ENCODE results near the gene SV2A. TPM values are rescaled to one million over a fixed set of nuclear protein-coding genes. Genes with fewer than 3 reads are reported as not detected.

SV2A gene
- total and polyA plus RNA-seq, 3 donors from 2014 or later = 1.4 to 2.3 (median 1.7) TPM

DNA sequence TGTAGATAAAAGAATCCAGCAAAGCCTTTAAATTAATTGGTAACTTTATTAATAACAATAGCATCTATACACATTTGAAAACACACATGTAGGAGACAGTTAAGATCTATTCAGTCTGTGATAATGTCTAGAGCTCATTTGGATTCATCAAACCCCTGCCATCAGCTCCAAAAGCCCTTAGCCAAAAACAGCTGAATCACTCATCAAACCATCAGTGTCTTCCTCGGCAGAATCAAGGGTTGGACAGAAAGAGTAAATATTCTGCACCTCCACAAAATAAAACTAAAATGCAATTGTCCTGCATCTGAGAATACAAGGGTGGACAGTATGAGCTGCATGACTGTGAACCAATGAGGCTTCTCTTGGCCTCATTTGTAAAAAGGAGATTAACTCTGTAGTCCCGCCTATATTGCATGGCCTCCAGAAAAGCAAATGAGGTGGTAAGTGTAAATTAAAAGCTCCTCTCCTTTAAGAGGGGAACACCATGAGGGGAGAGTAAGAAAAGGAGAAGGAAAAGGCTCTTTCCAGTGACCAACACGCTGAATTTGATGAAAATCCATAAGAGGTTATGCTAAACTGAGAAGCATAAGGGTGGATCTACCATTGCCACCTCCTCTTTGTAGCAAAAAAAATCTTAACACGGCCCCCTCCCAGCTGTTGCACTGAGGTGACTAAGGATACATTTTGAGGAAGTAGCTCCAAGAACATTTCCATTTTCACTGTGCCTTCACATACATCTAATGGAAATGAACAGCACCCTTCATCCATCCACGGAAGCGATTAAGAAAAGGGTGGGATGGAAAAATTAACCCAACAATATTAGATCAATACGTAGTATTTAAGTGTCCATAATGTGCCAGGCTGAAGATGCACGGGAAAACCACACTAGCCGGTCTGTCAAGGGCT lies 33.0 kb downstream of the SV2A start:
- H3K36me3 ChIP-seq (ENCODE audit: low read depth, missing control alignments) = no peaks in the 10 kb centered on the region
- intact Hi-C loops (cut with DNase I; ENCODE audit: low total_unique reads) = no loop called here
- WGBS, 2 donors = 11 to 16% methylated on average over 9 of the region's 9 CpGs
- peak overlapping the region; percentile 63 to 86 for H3K4me3 ChIP-seq
- no peak for TF ChIP-seq POLR2A (IDR thresholded peaks at IDR 0.05)
- TF ChIP-seq, protein P1, sequence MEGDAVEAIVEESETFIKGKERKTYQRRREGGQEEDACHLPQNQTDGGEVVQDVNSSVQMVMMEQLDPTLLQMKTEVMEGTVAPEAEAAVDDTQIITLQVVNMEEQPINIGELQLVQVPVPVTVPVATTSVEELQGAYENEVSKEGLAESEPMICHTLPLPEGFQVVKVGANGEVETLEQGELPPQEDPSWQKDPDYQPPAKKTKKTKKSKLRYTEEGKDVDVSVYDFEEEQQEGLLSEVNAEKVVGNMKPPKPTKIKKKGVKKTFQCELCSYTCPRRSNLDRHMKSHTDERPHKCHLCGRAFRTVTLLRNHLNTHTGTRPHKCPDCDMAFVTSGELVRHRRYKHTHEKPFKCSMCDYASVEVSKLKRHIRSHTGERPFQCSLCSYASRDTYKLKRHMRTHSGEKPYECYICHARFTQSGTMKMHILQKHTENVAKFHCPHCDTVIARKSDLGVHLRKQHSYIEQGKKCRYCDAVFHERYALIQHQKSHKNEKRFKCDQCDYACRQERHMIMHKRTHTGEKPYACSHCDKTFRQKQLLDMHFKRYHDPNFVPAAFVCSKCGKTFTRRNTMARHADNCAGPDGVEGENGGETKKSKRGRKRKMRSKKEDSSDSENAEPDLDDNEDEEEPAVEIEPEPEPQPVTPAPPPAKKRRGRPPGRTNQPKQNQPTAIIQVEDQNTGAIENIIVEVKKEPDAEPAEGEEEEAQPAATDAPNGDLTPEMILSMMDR (IDR thresholded peaks at IDR 0.05) = no peak
- peaks cover 5% of the 10 kb centered on the region for H3K4me1 ChIP-seq
- DNase-seq = no peak
- H3K27ac ChIP-seq = peak overlapping the region; percentile 94 to 100
- H3K9me3 ChIP-seq = no peaks in the 10 kb centered on the region
- no peaks in the 10 kb centered on the region for H3K27me3 ChIP-seq

DNA sequence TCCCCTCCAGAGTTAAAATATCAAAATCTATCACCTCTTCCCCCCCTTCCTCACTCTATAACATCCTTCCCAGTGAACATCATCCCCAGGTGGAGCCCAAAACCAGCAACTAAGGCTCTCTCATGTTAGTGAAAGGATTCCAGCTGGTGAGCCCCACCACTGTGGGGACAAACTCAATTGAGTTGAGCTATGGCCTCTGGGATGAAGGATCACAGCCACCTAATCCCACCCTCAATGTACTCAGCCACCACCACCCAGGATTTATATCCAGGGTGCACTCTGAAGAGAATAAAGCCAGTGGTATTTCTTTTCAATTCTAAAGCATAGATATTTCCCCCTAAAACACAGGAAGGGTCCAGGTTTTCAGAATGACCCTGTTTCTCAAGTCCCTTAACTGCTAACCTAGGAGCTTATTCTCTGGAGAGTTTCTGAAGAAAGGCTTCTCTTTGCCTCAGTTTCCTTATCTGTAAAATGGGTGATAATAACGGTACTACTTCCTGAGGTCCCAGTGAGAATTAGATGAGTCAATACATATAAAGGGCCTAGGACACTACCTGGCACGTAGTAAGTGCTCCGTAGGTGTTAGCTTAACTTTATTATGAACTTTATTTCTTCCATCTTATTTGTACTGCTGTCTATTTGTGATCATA lies 33.9 kb downstream of the SV2A start:
- WGBS, 2 donors = 68 to 84% methylated on average over 3 of the region's 3 CpGs
- TF ChIP-seq POLR2A (IDR thresholded peaks at IDR 0.05) = no peak
- TF ChIP-seq, protein P1 (IDR thresholded peaks at IDR 0.05) = no peak

DNA sequence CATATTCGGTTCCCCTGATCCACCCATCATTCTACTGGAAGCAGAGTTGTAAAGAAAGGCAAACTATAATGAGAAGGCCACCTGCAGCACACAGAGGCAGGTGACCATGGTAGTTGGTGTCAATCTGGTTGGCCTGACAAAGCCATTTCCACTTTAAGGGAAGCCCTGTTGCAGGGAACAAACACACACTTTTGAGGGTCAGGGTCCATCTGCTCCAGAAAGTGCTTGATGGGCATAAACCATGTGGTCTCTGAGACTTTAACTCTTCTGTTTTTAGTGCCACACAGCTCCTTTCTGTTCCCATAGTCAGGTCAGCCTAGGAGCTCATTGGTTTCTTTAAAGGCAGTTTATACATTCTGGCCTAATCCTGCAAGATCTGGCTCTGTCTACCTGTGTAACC lies 35.8 kb downstream of the SV2A start:
- intact Hi-C loops (cut with DNase I; ENCODE audit: low total_unique reads) = no loop called here
- DNase-seq = no peak
- H3K27ac ChIP-seq = no peak overlapping the region
- H3K9me3 ChIP-seq = no peaks in the 10 kb centered on the region
- H3K4me3 ChIP-seq = no peak overlapping the region
- TF ChIP-seq, protein P1 (IDR thresholded peaks at IDR 0.05) = no peak
- no peak for TF ChIP-seq POLR2A (IDR thresholded peaks at IDR 0.05)
- no peaks in the 10 kb centered on the region for H3K27me3 ChIP-seq
- no peaks in the 10 kb centered on the region for H3K36me3 ChIP-seq (ENCODE audit: low read depth, missing control alignments)
- H3K4me1 ChIP-seq = peaks cover 5% of the 10 kb centered on the region
- WGBS, 2 donors = 90 to 100% methylated on average over 1 of the region's 1 CpG

More for the DNA sequence above, 33.9 kb downstream of the SV2A start:
- H3K36me3 ChIP-seq (ENCODE audit: low read depth, missing control alignments) = no peaks in the 10 kb centered on the region
- DNase-seq = no peak
- no peaks in the 10 kb centered on the region for H3K9me3 ChIP-seq
- H3K27ac ChIP-seq = no peak overlapping the region
- H3K27me3 ChIP-seq = no peaks in the 10 kb centered on the region
- H3K4me3 ChIP-seq = no peak overlapping the region
- peaks cover 5% of the 10 kb centered on the region for H3K4me1 ChIP-seq
- intact Hi-C loops (cut with DNase I; ENCODE audit: low total_unique reads) = no loop called here

DNA sequence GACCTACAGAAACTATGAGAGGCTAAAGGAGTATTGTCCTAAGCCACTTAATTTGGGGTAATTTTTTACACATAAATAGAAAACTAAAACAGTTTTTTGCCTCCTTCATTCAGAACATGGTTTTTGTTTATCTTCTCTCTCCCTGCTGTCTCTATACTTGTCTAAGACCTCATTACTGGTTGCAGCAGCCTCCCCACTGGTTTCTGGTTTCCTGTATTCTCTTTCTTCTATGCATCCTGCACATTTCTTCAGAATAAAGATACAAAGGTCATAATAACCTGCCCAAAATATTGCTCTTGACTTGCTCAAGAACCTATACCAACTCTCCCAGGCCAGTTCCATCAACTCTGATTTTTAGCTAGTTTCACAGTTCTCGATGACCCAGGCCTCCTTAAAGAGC lies 38.1 kb downstream of the SV2A start:
- Histone ChIP-seq H3K4me1 (peaks cover 1% of the 10 kb centered on the region), H3K36me3 (ENCODE audit: low read depth, missing control alignments) (no peaks in the 10 kb centered on the region), H3K9me3 (no peaks in the 10 kb centered on the region), H3K27me3 (no peaks in the 10 kb centered on the region), H3K4me3 (no peak overlapping the region), H3K27ac (no peak overlapping the region)
- 100% methylated on average over 1 of the region's 1 CpG for WGBS, 2 donors
- TF ChIP-seq, protein P1 (IDR thresholded peaks at IDR 0.05) = no peak
- TF ChIP-seq POLR2A (IDR thresholded peaks at IDR 0.05) = no peak
- intact Hi-C loops (cut with DNase I; ENCODE audit: low total_unique reads) = no loop called here
- DNase-seq = no peak

Data from testis (tissue), 3 donors.